Measurements from ENCODE around the gene PEX14. TPM values are rescaled to one million over a fixed set of nuclear protein-coding genes. Genes with fewer than 3 reads are reported as not detected.

Gene PEX14
- total RNA-seq, 1 donor from 2014 or later: 17.7 TPM

- intact Hi-C loops (cut with DNase I): no loop called here
- DNase-seq (ENCODE audit: low spot score): peak; percentile 43
Observed at GRCh38 chr1:10622910-10623685, 148.3 kb downstream of the PEX14 start.

GRCh38 chr1:10623686-10624145 lies 149.0 kb downstream of the PEX14 start:
- intact Hi-C loops (cut with DNase I): no loop called here
- peak; percentile 39 for DNase-seq (ENCODE audit: low spot score)

- DNase-seq (ENCODE audit: low spot score): peak; percentile 76
- intact Hi-C loops (cut with DNase I): no loop called here
Observed at GRCh38 chr1:10624256-10625050, 149.7 kb downstream of the PEX14 start.

- intact Hi-C loops (cut with DNase I): no loop called here
- DNase-seq (ENCODE audit: low spot score): peak; percentile 71
Observed at GRCh38 chr1:10625076-10625475, 150.3 kb downstream of the PEX14 start.

GRCh38 chr1:10625554-10625953 lies 150.8 kb downstream of the PEX14 start:
- peak; percentile 56 for DNase-seq (ENCODE audit: low spot score)
- intact Hi-C loops (cut with DNase I): no loop called here

- intact Hi-C loops (cut with DNase I): no loop called here
Observed at GRCh38 chr1:10626131-10626731, 151.5 kb downstream of the PEX14 start.

GRCh38 chr1:10626791-10627410 lies 152.2 kb downstream of the PEX14 start:
- intact Hi-C loops (cut with DNase I): no loop called here
- peak; percentile 59 for DNase-seq (ENCODE audit: low spot score)

More at GRCh38 chr1:10626131-10626731, 151.5 kb downstream of the PEX14 start:
- DNase-seq (ENCODE audit: low spot score): peak; percentile 50

GRCh38 chr1:10628685-10629084 lies 153.9 kb downstream of the PEX14 start:
- intact Hi-C loops (cut with DNase I): no loop called here
- peak; percentile 76 for DNase-seq (ENCODE audit: low spot score)

GRCh38 chr1:10629091-10629815 lies 154.5 kb downstream of the PEX14 start:
- DNase-seq (ENCODE audit: low spot score): peak; percentile 69
- intact Hi-C loops (cut with DNase I): no loop called here

- DNase-seq (ENCODE audit: low spot score): peak; percentile 63
- intact Hi-C loops (cut with DNase I): no loop called here
Observed at GRCh38 chr1:10629816-10630571, 155.2 kb downstream of the PEX14 start.

- intact Hi-C loops (cut with DNase I): no loop called here
- peak; percentile 54 for DNase-seq (ENCODE audit: low spot score)
Observed at GRCh38 chr1:10630661-10631120, 155.9 kb downstream of the PEX14 start.

GRCh38 chr1:10631121-10631810 lies 156.5 kb downstream of the PEX14 start:
- intact Hi-C loops (cut with DNase I): no loop called here
- peak; percentile 66 for DNase-seq (ENCODE audit: low spot score)

GRCh38 chr1:10631811-10632593 lies 157.3 kb downstream of the PEX14 start:
- intact Hi-C loops (cut with DNase I): no loop called here
- DNase-seq (ENCODE audit: low spot score): no peak

- no peak for DNase-seq (ENCODE audit: low spot score)
- intact Hi-C loops (cut with DNase I): no loop called here
Observed at GRCh38 chr1:10632691-10633090, 157.9 kb downstream of the PEX14 start.

- intact Hi-C loops (cut with DNase I): no loop called here
- DNase-seq (ENCODE audit: low spot score): no peak
Observed at GRCh38 chr1:10633416-10633815, 158.7 kb downstream of the PEX14 start.

- intact Hi-C loops (cut with DNase I): no loop called here
- DNase-seq (ENCODE audit: low spot score): no peak
Observed at GRCh38 chr1:10634075-10634427, 159.3 kb downstream of the PEX14 start.

GRCh38 chr1:10634428-10635084 lies 159.8 kb downstream of the PEX14 start:
- DNase-seq (ENCODE audit: low spot score): no peak
- intact Hi-C loops (cut with DNase I): no loop called here

Data from cardiac septum (tissue), 1 donor.